Suppressor macrophage treated with lipopolysaccharide for 4 hours (primary cell): Measurements from ENCODE around the gene CYP2A6.
A peak's percentile ranks its signal among the peaks of the same experiment; 100 is the strongest.
"Not testable (repeated sequence)": the region's sequence is repeated elsewhere in the genome, so short reads cannot be mapped to it uniquely, and the experiment has no call there.

Experiments
- DNase-seq: peaks from one replicate; pipeline ENCODE4 v3.0.0-alpha.2; 2020

The CYP2A6 gene, protein sequence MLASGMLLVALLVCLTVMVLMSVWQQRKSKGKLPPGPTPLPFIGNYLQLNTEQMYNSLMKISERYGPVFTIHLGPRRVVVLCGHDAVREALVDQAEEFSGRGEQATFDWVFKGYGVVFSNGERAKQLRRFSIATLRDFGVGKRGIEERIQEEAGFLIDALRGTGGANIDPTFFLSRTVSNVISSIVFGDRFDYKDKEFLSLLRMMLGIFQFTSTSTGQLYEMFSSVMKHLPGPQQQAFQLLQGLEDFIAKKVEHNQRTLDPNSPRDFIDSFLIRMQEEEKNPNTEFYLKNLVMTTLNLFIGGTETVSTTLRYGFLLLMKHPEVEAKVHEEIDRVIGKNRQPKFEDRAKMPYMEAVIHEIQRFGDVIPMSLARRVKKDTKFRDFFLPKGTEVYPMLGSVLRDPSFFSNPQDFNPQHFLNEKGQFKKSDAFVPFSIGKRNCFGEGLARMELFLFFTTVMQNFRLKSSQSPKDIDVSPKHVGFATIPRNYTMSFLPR

DNA sequence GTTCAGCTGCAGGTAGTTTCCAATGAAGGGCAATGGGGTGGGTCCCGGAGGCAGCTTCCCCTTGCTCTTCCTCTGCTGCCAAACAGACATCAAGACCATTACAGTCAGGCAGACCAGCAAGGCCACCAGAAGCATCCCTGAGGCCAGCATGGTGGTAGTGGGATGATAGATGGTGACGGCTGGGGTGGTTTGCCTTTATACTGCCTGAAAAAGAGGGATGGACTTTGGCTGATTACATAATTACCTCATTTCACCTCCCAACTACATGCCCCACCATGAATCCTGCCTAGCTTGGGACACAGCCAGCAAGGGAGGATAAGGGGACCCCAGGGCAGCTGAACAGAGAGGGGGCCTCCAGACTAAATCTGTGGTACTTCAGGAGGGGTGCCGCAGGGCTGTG is at the start of gene CYP2A6:
Gene CYP2A6, minus strand, starts transcription at position 171 of the 400 bp plus-strand sequence. Its CDS starts 21 bp downstream, at position 150.
- not testable (repeated sequence) for DNase-seq

DNA sequence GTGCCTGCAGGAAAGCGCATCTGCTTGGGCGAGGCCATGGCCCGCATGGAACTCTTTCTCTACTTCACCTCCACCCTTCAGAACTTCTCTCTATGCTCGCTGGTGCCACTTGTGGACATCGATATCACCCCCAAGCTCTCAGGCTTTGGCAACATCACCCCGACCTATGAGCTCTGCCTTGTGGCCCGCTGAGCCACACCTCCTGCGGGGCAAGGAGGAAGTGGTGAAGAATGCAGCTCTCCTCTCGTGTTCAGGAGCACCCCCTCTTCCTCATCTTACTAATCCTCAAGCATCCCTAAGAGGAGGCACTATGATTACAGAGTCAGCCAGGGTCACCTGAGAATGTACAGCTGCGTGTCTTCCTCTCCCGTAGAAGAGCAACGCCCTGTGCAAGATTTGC is 49.7 kb upstream of the CYP2A6 start:
- DNase-seq: not testable (repeated sequence)

DNA sequence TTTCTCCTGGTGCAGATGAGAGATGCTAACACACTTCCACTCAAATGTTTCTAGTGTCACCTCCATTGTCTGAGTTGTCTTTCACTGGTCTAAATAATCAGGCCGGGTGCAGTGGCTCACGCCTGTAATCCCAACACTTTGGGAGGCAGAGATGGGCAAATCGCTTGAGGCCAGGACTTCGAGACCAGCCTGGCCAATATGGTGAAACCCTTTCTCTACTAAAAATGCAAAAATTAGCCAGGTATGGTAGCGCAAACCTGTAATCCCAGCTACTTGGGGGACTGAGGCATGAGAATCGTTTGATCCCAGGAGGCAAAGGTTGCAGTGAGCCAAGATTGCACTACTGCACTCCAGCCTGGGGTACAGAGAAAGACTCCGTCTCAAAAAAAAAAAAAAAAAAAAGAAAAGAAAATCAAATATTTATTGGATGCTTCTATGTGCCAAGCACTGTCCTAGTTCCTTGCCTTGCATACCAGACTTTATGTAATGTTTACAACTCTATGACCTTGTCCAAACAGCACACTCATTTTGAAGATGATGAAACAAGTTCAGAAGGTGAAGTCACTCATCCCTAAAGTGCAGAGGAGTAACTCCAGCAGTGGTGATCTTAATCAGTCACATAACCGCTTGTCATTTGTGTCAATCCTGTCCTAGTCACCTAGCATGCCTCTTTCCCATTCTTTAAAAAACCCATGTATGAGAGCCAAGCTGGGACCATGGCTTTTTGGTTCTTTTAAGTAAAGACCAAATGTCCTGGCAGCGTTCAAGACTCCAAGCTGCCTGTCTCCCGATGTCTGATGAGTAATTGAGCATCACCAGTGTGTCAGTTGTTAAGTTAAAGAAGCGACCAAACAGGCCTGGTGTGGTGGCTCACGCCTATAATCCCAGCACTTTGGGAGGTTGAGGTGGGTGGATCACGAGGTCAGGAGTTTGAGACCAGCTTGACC is 46.9 kb upstream of the CYP2A6 start:
- not testable (repeated sequence) for DNase-seq

DNA sequence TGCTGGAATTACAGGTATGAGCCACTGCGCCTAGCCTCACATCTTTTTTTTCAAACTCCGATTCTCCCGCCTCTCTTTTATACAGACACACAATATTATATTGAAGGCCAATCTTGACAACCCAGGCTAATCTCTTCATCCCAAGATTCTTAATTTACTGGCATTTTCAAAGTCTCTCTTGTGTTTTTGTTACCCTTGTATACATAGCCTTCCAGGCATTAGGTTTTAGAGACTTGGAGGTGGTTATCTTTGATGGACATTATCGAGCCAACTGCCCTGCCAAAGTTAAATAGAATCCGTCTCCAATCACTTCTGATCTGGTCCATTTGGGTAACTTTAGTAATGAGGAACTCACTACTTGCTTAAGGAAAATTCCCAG is 46.2 kb upstream of the CYP2A6 start:
- DNase-seq: no peak

DNA sequence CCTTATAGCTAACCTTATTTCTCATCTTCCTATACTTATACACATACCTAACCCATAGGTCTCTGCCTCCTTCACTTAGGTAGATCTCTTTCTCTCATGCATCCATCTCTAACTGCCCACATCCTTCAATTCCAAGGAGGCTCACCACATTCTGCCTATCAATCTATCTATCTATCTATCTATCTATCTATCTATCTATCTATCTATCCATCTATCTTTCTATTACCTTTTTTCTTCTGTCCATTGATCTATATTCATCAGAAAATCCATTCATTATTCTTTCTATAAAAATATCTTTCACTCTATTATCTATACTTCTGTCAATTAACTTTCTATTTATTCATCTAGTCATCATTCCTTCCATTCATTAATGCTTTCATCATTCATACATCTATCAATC is 42.9 kb upstream of the CYP2A6 start:
- no peak for DNase-seq

DNA sequence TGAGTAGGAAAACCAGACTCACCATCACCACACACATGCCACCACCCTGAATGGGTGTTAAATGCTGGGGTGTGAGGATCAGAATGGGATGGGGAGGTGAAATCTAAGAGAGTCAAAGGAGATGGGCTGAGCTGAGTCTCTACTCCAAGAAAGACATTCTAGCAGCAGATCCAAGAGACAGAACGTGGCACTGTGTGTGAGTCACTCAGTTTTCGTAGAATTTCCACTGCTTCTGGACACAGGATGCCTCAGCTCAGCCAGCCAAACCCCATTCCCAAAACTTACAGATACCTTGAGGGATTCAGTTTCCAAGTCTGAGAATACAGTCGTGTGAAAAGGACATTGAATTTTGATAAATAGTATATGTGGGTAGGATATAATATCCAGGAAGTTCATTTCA is 39.1 kb upstream of the CYP2A6 start:
- no peak for DNase-seq

DNA sequence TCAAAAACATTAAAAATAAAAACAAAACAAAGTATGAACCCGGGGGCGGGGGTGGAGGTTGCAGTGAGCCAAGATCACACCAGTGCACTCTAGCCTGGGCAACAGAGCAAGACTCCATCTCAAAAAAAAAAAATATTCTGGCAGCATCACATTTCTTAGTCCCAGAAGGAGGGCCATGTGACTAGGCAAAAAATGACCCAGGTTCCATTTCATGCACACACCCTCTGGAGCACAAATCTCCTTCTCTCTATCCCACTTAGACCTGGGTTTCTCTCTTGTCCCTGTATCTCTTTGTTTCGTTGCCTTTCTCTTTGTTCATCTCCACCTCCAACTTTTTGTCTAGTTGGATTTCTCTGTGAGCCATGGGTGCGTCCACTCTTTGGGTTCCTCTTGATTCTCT is 37.9 kb upstream of the CYP2A6 start:
- DNase-seq: no peak

DNA sequence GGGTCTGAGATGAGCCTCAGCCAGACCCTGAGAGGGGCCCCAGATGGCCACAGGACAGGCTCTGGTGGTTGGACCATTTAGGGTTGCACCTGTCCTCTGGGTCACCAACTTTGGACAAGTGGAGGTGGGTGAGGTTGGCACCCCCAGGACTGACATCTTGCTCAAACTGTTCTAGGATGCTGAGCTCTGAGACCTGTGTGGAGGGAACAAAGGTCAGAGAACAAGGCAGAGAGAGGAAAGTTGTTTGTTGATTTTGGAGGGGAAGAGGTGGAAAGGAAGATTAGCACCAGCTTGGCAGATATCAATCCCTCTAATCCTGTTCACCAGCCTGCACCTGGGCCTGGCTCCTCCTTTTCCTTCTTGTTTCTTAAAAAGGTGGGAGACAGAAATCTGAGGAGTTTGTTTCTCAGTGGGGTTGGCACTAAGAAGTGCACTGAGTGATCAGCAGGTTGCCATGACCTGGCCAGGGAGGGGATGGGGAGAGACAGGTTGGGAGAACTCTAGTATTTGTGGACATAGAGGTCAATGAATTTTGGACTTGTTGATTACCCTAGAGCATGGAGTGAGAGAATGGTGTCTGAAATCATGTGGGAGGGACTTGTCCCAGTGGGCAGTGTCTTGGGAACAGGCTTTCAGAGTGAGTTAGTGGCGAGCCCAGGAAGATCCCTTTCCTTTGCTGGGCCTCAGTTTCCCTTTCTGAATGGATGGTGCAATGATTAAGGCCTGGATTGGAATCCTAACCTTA is 34.1 kb upstream of the CYP2A6 start:
- not testable (repeated sequence) for DNase-seq

DNA sequence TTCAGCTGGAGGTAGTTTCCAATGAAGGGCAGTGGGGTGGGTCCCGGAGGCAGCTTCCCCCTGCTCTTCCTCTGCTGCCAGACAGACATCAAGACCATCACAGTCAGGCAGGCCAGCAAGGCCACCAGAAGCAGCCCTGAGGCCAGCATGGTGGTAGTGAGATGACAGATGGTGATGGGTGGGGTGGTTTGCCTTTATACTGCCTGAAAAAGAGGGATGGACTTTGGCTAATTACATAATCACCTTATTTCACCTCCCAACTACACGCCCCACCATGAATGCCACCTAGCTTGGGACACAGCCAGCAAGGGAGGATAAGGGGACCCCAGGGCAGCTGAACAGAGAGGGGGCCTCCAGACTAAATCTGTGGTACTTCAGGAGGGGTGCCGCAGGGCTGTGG is 31.8 kb upstream of the CYP2A6 start, which contains the start of gene CYP2A7:
Gene CYP2A7, minus strand, starts transcription at position 170 of the 400 bp plus-strand sequence. Its CDS starts 21 bp downstream, at position 149.
- DNase-seq: not testable (repeated sequence)

DNA sequence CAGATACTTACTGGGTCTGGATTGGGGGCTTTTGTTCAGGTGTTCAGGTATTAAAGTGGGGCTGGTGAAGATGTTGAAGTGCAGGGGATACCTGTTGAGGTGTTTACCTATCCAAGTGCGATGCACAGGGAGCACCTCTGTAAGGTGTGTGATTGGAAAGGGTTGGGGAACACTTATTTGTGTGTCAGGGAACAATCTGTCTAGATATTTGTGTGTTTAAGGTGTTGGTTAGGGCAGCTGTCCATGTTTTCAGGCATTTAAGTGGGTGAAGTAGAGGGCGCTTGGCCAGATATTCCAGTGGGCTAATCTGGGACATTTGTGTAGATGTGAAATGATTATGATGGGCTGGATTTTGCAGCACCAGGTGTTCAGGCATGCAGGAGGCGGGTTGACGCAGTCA is 29.1 kb upstream of the CYP2A6 start:
- not testable (repeated sequence) for DNase-seq

DNA sequence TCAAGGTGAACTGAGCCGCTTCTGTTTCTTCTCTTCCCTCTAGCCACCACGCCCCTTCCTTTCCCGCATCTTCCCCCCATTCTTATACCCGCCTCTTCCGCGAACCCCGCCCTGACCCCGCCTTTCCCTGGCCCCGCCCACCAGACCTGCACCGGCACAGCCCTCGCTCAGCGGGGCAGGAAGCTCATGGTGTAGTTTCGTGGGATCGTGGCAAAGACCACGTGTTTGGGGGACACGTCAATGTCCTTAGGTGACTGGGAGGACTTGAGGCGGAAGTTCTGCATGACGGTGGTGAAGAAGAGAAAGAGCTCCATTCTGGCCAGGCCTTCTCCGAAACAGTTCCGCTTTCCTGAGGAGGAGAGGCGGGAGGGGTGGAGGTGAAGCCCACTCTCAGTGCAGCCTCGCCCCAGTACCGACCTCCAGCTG is 25.3 kb upstream of the CYP2A6 start:
- peak; percentile 66 for DNase-seq

DNA sequence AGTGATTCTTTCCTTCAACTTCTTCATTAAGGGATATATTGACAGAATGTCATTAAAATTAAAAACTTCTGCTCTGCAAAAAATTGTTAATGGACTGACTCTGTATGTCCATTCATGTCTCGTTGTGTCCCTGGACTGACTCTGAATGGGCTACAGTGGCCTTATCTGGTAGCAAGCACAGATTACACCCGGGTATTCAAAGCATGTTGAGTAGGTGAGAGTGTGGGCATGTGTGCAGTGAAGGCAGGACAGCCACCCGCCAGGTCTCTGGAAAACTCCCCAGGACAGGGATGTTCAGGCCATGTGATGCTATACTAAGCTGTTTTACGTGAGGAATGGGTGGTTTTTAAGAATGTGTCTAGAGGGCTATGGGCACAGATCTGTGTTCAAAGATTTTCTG is 24.6 kb upstream of the CYP2A6 start:
- not testable (repeated sequence) for DNase-seq

DNA sequence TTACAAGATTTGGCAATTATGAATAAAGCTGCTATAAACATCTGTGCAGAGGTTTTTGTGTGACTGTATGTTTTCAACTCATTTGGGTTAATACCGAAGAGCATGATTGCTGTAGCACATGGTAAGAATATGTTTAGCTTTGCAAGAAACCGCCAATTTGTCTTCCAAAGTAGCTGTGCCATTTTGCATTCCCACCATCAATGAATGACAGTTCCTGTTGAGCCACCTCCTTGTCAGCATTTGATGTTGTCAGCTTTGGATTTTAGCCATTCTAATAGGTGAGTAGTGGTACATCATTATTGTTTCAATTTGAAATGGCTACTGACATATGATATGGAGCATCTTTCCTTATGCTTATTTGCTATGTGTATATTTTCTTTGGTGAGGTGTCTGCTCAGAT is 23.6 kb upstream of the CYP2A6 start:
- DNase-seq: not testable (repeated sequence)

DNA sequence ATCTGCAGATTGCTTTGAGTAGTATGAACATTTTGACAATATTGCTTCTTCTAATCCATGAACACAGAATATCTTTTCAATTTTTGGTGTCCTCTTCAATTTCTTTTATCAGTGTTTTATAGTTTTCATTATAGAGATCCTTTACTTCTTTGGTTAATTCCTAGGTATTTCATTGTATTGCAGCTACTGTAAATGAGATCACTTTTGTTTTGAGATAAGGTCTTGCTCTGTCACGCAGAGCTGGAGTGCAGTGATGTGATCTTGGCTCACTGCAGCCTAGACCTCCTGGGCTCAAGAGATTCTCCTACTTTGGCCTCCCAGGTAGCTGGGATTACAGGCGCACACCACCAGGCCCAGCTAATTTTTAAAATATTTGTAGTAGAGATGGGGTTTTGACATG is 22.0 kb upstream of the CYP2A6 start:
- no peak for DNase-seq

DNA sequence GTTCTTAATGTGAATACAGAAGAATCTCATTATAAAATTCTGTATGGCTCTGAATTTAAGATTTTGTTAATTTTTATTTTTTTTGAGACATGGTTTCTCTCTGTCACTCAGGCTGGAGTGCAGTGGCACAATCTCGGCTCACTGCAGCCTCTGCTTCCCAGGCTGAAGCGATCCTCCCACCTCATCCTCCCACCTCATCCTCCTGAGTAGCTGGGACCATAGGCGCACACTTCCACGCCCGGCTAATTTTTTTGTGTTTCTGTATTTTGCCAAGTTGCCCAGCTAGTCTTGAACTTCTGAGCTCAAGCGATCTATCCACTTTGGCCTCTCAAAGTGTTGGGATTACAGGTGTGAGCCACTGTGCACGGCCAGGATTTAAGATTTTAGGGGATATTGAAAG is 17.5 kb upstream of the CYP2A6 start:
- DNase-seq: no peak

DNA sequence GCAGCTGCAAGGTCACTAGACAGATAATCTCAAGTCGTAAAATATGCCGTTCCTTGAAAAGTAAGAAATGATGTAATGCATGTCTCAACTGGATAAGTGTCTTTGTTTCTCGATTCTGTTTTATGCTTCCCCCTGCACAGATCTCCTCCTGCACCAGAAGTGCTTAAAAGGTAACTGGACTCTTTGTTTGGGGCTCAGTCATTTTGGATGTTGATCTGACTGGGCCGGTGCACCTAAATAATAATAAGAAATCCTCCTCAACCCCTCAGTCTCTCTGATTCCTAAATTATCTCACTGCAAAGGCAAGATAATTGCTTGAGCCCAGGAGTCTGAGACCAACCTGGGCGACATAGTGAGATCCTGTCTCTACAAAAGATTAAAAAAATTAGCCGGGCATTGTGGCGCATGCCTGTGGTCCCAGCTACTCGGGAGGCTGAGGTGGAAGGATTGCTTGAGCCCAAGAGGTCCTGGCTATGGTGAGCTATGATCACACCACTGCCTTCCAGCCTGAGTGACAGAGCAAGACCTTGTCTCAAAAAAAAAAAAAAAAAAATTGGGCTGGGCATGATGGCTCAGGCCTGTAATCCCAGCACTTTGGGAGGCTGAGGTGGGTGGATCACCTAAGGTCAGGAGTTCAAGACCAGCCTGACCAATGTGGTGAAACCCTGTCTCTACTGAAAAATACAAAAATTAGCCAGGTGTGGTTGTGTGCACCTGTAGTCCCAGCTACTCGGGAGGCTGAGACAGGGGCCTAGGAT is 14.7 kb upstream of the CYP2A6 start:
- DNase-seq: not testable (repeated sequence)

DNA sequence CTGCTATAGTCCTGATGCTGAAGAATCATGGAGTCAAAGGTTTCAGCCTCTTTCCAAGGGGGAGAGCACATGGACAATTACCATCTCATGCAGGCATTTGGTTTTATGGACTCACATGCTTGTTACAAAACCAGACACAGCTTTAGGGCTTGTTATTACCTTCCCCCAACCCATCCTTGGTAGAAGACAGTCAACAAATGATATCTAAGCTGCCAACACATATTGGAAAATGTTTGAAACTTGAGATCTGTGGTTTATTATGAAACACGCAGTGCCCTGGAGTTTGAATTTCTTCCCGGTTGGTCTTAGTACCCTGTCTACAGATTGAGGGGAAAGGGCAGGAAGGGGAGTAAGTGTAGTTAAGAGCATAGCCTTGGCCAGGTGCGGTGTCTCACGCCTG is 12.5 kb upstream of the CYP2A6 start:
- DNase-seq: no peak

DNA sequence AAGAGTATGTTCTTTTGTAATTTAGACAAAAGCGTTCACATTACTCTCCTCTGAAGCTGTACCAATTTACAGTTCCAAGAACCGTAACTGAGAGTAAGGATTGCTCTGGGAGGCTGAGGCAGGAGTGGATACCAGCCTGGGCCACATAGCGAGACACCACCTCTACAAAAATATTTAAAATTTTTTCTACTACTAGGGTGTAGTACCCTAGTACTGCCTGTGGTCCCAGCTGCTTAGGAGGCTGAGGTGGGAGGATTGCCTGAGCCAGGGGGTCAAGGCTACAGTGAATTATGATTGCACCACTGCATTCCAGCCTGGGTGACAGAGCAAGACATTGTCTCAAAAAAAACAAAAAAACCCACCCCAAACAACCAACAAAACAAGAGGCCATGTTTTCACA is 12.1 kb upstream of the CYP2A6 start:
- DNase-seq: no peak

DNA sequence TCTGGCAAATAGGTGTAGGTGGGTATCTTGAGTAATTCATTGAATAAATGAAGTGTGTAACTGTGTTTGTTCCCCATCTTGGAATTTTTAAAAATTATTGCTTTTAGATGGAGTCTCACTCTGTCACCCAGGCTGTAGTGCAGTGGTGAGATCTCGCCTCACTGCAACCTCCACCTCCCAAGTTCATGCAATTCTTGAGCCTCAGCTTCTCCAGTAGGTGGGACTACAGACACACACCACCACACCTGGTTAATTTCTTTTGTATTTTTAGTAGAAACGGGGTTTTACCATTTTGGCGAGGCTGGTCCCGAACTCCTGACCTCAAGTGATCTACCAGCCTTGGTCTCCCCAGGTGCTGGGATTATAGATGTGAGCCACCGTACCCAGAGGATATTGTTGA is 7.9 kb upstream of the CYP2A6 start:
- DNase-seq: no peak

DNA sequence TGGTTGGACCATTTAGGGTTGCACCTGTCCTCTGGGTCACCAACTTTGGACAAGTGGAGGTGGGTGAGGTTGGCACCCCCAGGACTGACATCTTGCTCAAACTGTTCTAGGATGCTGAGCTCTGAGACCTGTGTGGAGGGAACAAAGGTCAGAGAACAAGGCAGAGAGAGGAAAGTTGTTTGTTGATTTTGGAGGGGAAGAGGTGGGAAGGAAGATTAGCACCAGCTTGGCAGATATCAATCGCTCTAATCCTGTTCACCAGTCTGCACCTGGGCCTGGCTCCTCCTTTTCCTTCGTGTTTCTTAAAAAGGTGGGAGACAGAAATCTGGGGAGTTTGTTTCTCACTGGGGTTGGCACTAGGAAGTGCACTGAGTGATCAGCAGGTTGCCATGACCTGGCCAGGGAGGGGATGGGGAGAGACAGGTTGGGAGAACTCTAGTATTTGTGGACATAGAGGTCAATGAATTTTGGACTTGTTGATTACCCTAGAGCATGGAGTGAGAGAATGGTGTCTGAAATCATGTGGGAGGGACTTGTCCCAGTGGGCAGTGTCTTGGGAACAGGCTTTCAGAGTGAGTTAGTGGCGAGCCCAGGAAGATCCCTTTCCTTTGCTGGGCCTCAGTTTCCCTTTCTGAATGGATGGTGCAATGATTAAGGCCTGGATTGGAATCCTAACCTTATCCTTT is 2.4 kb upstream of the CYP2A6 start:
- DNase-seq: not testable (repeated sequence)

DNA sequence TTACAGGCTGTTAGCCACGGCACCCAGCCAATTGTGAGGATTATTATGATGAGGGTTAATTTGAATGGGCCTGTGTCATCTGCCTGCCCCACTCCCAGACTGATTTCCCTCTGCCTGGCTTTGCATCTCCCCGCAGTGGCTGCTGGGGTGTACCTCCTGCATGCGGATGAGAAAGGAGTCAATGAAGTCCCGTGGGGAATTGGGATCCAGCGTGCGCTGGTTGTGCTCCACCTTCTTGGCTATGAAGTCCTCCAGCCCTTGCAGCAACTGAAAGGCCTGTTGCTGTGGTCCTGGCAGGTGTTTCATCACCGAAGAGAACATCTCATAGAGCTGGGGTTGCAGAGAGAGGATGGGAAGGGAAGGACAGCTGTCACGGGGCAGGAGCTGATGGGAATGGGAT is 3.5 kb downstream of the CYP2A6 start:
- DNase-seq: not testable (repeated sequence)
